ENCODE measurements around the gene SPPL2C. TPM values are rescaled to one million over a fixed set of nuclear protein-coding genes. Genes with fewer than 3 reads are reported as not detected.
"Not testable (repeated sequence)": the region's sequence is repeated elsewhere in the genome, so short reads cannot be mapped to it uniquely, and the experiment has no call there.

The SPPL2C gene
- total RNA-seq, 2 donors from 2014 or later, result not detected

DNA sequence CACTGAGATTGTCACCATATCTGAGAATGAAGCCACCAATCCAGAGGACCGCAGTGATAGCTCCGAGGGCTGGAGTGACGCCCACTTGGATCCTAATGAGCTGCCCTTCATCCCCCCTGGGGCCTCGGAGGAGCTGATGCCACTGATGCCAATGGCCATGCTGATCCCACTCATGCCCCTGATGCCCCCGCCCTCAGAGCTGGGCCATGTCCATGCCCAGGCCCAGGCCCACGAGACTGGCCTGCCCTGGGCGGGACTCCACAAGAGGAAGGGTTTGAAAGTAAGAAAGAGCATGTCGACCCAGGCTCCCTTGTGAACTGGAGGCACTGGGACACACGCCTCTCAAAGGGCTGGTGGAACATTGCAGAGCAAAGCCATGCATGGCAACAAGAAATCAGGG, 2.0 kb downstream of the SPPL2C start:
- no peak for DNase-seq (ENCODE audit: low spot score)
- intact Hi-C loops (cut with DNase I), result loop anchor here in 1 of 2 donors (5.0 kb wide), 1 partner anchor 199 kb away; no protein-coding TSS in a partner anchor

DNA sequence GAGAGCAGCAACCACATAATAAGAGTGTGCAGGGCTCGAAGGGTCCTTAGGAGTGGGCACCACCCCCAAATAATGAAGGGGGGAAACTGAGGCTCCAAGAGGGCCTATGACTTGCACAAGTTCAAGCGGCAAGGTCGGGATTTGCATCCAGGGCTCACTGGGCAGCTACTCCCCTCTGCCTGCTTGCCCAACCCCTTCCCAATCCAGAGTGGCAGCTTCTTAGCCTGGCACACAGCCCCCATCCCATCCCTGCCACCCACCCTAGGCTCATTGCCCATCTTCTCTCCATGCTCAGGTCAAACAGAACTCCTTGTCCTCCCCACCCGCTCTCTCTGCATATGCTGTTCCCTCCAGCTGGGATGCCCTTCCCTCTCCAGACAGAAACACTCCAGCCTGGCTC, 2.4 kb downstream of the SPPL2C start:
- DNase-seq (ENCODE audit: low spot score), result no peak

DNA sequence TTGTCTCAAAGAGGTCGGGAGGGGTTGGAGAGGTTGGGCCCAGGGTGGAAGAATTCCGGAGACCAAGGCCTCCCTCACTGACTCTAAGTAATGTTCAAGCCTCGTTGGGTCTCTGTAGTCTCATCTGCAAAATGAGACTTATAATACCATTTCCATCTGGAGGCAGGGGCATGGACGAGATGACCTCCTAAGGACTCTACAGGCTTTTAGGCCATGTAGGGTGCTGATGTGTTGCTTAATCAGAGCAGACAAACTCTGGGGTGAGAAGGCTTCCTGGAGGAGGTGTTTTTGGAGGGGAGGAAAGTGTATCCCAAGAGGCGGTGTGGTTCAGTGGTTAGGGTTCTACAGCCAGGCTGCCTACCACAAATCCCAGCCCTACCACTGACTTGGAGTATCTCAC, 3.1 kb downstream of the SPPL2C start:
- intact Hi-C loops (cut with DNase I), result loop anchor here in 1 of 2 donors (5.0 kb wide), 1 partner anchor 200 kb away; no protein-coding TSS in a partner anchor
- DNase-seq (ENCODE audit: low spot score), result no peak

More for the DNA sequence above, 2.4 kb downstream of the SPPL2C start:
- intact Hi-C loops (cut with DNase I), result loop anchor here in 1 of 2 donors (5.0 kb wide), 1 partner anchor 200 kb away; no protein-coding TSS in a partner anchor

DNA sequence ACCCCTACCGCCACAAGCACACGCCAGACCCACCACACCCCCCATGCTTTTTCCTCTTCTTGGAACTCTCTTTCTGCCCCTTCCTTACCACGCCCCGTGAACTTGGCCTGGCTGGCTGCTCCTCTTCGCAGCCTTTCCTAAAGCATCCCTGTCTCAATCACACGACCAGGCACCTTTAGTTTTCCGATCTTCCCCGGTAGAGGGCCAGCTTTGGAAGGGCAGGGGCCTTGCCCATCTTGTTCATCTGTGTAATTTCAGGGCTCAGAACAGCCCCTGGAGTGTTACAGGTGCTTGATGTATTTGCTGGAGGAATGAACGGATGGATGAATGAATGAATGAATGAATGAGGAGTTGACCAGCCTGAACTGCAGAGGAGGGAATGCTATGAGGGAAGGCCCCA, 3.7 kb downstream of the SPPL2C start:
- DNase-seq (ENCODE audit: low spot score), result no peak
- intact Hi-C loops (cut with DNase I), result loop anchor here in 1 of 2 donors (5.0 kb wide), 1 partner anchor 201 kb away; no protein-coding TSS in a partner anchor

DNA sequence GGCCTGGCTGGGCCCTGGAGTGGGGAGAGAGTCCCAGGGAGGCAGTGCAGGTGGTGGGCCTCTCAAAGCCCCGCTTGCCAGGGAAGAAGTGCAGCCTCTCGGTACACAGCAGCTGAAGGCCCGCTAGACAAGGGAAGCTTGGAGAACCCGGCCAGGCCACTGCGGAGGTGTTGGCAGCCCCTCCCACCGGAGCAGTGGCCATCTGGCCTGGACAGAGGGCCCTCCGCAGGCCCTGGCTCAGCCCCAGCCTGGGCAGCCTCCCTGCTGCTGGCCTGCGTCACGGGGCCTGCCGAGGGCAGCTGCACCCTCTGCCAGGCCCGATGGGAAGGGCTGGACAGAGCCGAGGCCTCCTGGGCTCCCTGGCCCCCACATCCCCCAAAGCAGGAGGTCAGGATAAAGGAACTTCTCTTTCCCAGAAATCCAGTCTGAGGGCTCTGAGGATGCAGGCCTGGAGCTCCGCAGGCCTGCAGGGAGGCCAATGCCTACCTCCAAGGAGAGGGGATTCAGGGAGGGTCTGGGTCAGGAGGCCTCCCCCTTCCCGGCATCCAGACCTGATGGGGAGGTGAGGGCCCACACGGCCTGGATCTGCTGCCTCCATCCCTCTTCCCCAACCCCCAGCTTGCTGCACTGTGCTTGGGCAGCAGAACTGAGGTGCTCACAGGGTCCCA, 4.3 kb downstream of the SPPL2C start:
- DNase-seq (ENCODE audit: low spot score), result no peak
- intact Hi-C loops (cut with DNase I), result loop anchor here in 1 of 2 donors (5.0 kb wide), 1 partner anchor 202 kb away; no protein-coding TSS in a partner anchor

DNA sequence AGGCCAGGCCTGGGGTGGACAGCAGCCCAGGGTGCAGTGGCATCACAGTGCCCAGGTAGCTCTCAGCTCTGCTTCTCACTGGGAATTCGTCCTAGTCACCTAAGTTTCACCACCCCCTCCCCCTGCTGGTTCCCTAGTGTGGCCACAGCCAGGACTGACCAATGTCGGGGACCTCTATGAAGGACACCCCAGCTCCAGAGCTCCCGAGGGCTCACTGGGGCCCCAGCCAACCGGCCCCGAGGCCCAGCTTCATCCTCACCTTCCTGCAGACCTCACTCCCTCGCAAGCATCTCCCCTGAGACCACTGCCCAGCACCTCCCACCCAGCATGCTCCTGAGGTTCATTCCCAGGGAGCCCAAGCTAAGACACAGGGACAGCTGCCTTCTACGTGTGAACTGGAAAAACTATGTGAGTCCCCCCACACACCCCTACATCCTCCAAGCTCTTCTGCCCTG, 4.9 kb downstream of the SPPL2C start:
- intact Hi-C loops (cut with DNase I), result loop anchor here in 1 of 2 donors (5.0 kb wide), 1 partner anchor 202 kb away; no protein-coding TSS in a partner anchor
- DNase-seq (ENCODE audit: low spot score), result no peak

DNA sequence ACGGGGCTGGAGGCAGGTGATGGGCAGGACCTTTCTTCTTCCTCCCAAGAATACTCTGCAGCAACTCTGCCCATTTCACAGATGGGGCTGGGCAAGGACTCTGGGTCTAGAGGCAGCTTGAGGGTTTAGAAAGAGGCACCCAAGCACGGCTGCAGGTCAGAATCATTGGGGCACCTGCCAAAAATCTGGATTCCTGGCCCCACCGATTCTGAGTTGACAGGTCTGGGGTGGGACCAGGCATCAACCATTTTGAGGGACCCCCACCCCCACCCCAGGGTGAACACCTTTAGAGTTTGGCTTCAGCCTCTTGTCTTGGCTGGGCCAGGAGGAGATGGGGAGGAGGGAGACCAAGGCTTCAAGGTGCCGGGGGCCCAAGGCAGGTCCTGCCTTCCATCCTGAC, 5.3 kb downstream of the SPPL2C start:
- intact Hi-C loops (cut with DNase I), result no loop called here
- no peak for DNase-seq (ENCODE audit: low spot score)

DNA sequence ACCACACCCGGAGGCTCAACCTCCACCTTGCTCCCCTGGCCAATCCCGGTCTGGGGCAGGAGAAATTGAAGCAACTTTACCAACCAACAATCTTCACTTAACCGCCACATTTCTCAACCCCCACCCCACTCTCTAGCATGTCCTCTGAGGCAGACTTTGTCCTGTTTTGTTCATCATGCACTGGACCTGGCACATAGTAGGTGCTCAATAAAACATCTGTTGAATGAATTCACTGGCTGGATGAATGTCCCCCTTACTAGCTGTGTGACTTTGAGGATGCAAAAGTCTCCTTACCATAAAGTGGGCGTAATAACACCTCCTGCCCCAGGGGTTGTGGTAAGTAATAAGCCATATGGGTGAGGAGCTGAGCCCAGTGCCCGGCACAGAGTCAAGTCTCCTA, 5.8 kb downstream of the SPPL2C start:
- intact Hi-C loops (cut with DNase I), result no loop called here
- no peak for DNase-seq (ENCODE audit: low spot score)

DNA sequence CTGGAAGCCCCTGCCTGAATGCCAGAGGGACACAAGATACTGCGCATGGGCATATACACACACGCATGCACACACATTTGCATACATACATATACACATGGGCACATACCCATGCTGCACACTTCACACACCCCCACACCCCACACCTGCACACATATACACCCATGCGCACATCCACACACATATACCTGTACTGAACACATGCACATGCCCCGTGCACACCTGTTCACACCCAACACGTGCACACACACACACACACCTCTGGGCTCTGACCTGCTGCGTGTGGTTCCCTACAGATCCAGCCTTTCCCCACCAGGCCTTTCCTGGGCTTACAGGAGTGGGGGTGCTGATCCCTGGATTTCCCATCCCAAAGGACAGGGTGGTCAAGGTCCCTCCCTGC, 6.3 kb downstream of the SPPL2C start:
- DNase-seq (ENCODE audit: low spot score), result no peak
- intact Hi-C loops (cut with DNase I), result no loop called here

DNA sequence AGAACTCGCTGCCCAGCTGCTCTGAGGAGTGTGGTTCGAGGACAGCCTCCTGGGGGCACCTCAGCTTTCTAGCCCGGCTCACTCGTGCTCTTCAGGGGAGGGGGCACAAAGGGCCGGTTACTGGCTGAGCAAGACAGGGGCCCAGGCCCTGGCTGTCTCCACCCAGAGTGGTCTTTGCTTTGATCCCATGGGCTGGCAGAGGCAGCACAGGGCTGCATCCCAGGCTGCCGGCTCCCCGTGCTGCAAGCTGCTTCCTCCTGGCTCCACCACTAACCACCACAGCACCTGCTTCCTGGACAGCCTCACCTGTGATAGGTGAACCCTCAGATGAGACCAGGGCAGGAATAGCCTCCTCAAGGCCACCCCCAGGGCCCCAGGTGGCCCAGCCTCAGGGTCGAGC, 6.8 kb downstream of the SPPL2C start:
- DNase-seq (ENCODE audit: low spot score), result peak; percentile 74
- intact Hi-C loops (cut with DNase I), result no loop called here

DNA sequence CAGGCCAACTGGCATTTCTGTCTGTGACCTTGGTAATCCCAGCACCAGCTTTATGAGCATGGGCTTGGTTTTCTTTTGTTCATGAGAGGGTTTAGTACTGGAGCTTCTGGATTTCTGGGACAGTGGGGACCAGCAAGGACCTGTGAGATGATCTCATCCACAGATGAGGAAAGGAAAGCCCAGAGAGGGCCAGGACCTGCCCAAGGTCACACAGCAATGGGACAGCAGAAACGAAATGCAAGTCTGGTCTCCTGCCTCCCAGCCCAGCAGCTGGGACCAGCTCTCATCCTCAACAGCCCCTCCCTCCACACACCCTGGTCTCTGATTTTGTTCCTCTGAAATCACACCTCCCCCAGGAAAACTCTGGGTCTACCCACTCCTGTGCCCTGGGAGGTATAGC, 7.2 kb downstream of the SPPL2C start:
- intact Hi-C loops (cut with DNase I), result no loop called here
- peak; percentile 22 for DNase-seq (ENCODE audit: low spot score)

DNA sequence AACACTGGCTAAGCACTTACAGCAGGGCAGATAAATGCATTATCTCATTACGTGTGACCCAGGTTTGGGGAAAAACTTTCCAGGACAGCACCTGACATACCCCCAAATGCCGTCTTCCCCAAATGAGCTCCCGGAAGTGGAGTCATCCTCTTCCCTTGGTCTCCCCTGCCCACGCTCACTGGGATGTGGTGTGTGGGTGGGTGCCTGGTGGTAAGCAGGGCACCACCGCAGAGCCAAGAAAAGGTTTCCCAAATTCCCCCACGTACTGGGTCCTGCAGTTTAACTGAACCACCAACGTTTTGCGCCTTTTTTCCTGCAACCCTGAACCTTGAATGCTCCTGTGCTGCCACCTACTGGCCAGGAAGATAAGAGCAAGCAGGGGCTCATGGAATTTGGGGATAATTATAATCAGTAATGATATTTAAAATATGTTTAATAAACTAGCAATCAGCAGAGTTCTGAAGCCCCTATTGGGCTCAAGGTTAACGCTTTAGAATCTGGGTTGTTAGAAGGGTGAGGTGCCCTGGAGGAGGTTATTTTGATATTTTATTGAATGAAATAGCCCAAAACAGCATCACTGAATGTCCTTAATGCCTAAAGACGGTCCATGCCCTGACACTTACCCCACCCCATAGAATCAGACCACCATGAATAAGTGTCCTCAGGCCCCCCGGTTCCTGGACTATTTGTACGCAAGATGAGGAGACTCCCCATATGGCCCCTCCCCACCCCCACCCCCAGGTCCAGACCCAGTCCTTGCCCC, 8.0 kb downstream of the SPPL2C start:
- intact Hi-C loops (cut with DNase I), result no loop called here

DNA sequence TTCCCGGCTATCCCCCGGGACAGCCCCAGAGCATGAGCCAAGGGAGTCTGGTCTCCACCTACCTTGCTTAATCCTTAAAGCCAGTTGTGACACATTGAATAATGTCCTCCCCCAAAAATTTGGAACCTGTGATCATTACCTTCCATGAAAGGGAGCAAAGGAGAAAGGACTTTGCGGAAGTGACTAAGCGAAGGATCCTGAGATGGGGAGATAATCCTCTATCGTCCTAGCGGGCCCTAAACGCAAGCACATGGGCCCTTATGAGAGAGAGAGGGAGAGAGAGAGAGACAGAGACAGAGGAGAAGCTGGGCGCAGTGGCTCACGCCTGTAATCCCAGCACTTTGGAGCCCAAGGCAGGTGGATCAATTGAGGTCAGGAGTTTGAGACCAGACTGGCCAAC, 9.5 kb downstream of the SPPL2C start:
- intact Hi-C loops (cut with DNase I), result no loop called here
- DNase-seq (ENCODE audit: low spot score), result no peak

More for the DNA sequence above, 8.0 kb downstream of the SPPL2C start:
- peak; percentile 73 for DNase-seq (ENCODE audit: low spot score)

DNA sequence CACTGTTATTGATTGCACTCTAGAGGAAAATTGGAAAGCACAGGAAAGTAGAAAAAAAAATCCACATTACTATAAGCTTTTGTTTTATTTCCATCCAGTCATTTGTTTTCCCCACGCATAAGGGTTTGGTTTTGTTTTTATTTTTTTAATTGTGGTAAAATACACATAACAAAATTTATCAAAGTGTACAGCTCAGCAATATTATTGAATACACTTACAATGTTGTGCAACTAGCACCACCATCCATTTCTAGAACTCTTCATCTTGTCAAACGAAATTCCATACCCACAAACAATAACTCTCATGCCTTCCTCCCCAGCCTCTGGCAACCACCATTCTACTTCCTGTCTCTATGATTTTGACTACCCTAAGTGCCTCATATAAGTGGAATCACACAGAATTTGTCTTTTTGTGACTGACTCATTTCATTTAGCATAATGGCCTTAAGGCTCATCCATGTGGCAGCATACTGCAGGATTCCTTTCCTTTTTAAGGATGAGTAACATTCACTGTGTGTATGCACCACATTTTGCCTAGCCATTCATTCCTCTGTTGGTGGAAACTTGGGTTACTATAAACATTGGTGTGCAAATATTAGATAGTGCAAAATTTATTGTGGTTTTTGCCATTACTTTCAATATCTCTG, 11.1 kb downstream of the SPPL2C start:
- intact Hi-C loops (cut with DNase I), result no loop called here
- no peak for DNase-seq (ENCODE audit: low spot score)

DNA sequence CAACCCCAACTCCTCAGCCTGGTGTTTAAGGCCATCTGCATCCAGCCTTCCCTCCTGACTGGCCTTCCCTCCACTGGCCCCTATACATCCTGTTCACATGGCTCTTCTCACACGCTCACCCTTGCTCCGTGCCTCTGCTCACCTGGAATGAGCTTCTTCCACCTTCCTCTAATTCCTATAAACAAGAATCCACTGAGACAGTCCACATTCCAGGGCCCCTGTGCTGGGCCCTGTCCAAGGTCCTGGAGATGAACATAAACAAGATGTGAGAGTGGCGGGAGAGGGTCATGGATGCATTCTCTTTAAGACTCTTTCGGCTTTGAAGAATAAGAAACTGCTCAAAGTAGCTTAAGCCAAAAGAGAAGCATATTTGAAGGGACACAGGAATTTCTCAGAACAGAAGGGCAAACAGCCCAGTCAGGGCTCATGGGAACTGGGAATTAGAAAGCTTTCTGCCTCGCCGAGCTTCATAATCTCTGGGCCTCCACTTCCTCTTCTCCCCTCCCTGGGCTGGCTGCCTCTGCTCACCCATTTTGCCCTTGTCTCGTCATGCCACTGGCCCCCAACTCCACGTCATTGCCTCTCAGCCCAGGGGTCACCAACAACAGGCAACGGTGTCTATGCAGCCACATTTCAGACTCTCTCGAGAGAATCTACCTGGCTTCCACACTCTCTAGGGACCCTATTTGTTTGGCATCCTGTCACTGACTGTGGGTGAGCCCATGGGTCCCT, 13.5 kb downstream of the SPPL2C start:
- intact Hi-C loops (cut with DNase I), result no loop called here
- DNase-seq (ENCODE audit: low spot score), result peak; percentile 66

DNA sequence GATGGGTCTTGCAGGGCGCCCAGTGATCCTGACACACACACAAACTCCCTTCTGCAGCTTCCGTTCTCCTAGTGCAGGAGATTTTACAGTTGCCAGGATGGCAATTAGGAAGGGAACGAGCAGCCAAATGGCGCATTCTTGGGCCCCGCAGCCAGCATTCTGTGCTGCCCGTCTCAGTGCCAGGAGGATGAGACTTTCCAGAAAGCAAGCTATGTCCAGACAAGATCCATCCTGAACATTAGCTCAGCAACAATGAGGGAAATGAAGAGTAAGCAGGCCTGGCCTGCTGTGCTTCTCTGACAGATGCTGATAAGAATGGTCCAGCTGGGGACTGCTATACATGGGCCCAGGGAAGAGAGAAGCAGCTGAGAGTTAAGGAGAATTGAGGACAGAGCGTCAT, 16.5 kb downstream of the SPPL2C start:
- intact Hi-C loops (cut with DNase I), result no loop called here
- DNase-seq (ENCODE audit: low spot score), result peak; percentile 32

DNA sequence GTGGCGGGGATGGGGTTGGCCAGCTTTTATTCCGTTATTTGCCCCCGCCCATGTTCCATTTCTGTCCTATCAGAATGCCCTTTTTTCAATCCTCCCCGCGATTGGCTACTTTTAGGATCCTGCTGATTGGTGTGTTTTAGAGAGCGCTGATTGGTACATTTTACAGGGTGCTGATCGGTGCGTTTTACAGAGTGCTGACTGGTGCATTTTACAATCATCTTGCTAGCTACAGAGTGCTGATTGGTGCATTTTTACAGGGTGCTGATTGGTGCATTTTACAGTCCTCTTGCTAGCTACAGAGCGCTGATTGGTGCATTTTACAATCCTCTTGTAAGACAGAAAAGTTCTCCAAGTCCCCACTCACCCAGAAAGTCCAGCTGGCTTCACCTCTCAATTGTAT, 17.4 kb downstream of the SPPL2C start:
- intact Hi-C loops (cut with DNase I); DNase-seq (ENCODE audit: low spot score): not testable (repeated sequence)

DNA sequence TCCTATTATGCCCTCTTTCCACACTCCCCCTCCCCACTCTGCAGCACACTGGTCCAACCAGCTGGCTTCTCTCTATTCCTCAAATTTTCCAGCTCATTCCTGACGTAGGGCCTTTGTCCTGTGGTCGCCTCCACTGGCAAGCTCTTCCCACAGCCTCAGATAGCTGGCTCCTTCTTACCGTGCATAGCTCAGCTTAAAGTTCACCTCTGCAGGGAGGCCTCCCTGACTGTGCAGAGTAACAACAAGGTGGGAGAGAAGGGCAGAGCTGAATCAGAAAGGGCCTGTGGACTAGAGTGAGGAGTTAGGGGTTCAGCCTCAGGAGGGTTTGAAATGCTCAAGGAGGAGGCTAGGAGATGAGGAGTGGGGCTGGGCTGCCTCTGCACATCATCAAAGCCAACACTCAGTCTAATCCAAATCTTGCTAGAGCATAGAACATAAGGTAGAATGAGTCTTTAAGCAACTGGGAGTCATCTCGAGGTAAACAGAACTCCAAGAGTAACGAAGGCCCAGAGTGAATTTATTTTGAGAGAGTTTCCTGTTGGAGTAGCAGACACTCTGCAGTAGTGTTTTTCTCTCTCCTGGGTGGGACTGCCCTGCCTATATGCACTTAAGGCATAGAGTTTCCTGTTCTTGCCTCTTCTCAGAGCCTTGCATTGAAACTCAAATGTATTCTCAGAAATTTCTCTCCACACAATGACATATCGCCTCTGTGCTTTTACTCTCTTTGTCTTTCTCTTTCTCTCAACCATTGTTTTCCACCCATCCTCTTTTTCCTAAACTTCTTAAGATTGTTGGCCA, 19.4 kb downstream of the SPPL2C start:
- DNase-seq (ENCODE audit: low spot score), result peak; percentile 44
- intact Hi-C loops (cut with DNase I), result no loop called here

Measured in posterior vena cava (tissue), 2 donors.